IMR-90 (cell line): Measurements from ENCODE around the gene RCOR3. TPM values are rescaled to one million over a fixed set of nuclear protein-coding genes. Genes with fewer than 3 reads are reported as not detected.

Experiments used
- ATAC-seq: fragments of 200-7000 bp; cut with Tn5 transposase; 2 replicates; pipeline ENCODE4 v1.9.1; 2020; ENCODE audit warnings: low read depth, mild to moderate bottlenecking, moderate library complexity
- BruUV-seq: library from RNA; stranded (reverse); fragments of 400-500 nt; replicated peaks from 2 replicates; lab custom pipeline; 2021; lab: Mats Ljungman, UMichigan
- CTCF ChIA-PET: fragments of 300-600 bp; formaldehyde crosslinking; extraction: SDS; loops from one replicate; lab custom pipeline; 2021; ENCODE audit warnings: antibody characterized with exemption; lab: Yijun Ruan, JAX
- POLR2A ChIA-PET: fragments of 300-600 bp; sonication (Branson Sonifier 250); formaldehyde crosslinking; loops from one replicate; lab custom pipeline; 2022; ENCODE audit warnings: antibody characterized with exemption; ENCODE audit not compliant: unreplicated experiment; lab: Charles Lee
- DNase-seq: peaks from one replicate; pipeline ENCODE4 v3.0.0; 2013
- H2AFZ ChIP-seq: replicated peaks from 2 replicates; pipeline ENCODE3; 2013; ENCODE audit warnings: low read length, mild to moderate bottlenecking; ENCODE audit not compliant: poor library complexity
- H2AK5ac ChIP-seq: 2 replicates; pipeline ENCODE4 v1.6.1; 2013; ENCODE audit warnings: low read depth, low read length, inconsistent platforms
- H2AK9ac ChIP-seq: replicated peaks from 2 replicates; pipeline ENCODE3; 2013; ENCODE audit warnings: mild to moderate bottlenecking, low read depth, low read length, moderate library complexity; ENCODE audit not compliant: poor library complexity
- H2BK120ac ChIP-seq: 2 replicates; pipeline ENCODE4 v1.6.1; 2013; ENCODE audit warnings: low read depth, low read length, inconsistent platforms
- H2BK15ac ChIP-seq: 3 replicates; pipeline ENCODE4 v1.6.1; 2013; ENCODE audit warnings: low read depth, low read length, inconsistent platforms
- H2BK20ac ChIP-seq: 2 replicates; pipeline ENCODE4 v1.6.1; 2013; ENCODE audit warnings: low read depth, mild to moderate bottlenecking, inconsistent platforms, low read length, moderate library complexity
- H2BK5ac ChIP-seq: 2 replicates; pipeline ENCODE4 v1.6.1; 2013; ENCODE audit warnings: mild to moderate bottlenecking, low read depth, low read length, inconsistent platforms; ENCODE audit not compliant: poor library complexity, severe bottlenecking
- H3K14ac ChIP-seq: replicated peaks from 2 replicates; pipeline ENCODE4 v1.6.1; 2013; ENCODE audit warnings: low read depth, low read length, inconsistent platforms
- H3K18ac ChIP-seq: 2 replicates; pipeline ENCODE4 v1.6.1; 2013; ENCODE audit warnings: low read depth, low read length, control low read depth
- H3K23ac ChIP-seq: 2 replicates; pipeline ENCODE4 v1.6.1; 2013; ENCODE audit warnings: low read depth, low read length, inconsistent platforms
- H3K27ac ChIP-seq: 2 replicates; pipeline ENCODE4 v1.5.1; 2013; ENCODE audit warnings: mild to moderate bottlenecking, control low read depth, low read length; ENCODE audit not compliant: insufficient read depth
- H3K27me3 ChIP-seq: 2 replicates; pipeline ENCODE4 v1.6.1; 2013; ENCODE audit warnings: low read length; ENCODE audit not compliant: control insufficient read depth, insufficient read depth
- H3K36me3 ChIP-seq: 2 replicates; pipeline ENCODE4 v1.6.1; 2013; ENCODE audit warnings: low read length, mixed read lengths; ENCODE audit not compliant: control insufficient read depth, insufficient read depth
- H3K4ac ChIP-seq: 2 replicates; pipeline ENCODE4 v1.6.1; 2013; ENCODE audit warnings: low read depth, low read length, inconsistent platforms
- H3K4me1 ChIP-seq: 2 replicates; pipeline ENCODE4 v1.6.1; 2013; ENCODE audit warnings: low read length, mixed read lengths; ENCODE audit not compliant: control insufficient read depth, insufficient read depth
- H3K4me2 ChIP-seq: 2 replicates; pipeline ENCODE4 v1.6.1; 2013; ENCODE audit warnings: low read depth, mild to moderate bottlenecking, control low read depth, low read length, moderate library complexity
- H3K4me3 ChIP-seq: 2 replicates; pipeline ENCODE4 v1.5.1; 2013; ENCODE audit warnings: low read depth, mild to moderate bottlenecking, control low read depth, low read length, moderate library complexity; ENCODE audit not compliant: insufficient read depth
- H3K56ac ChIP-seq: 2 replicates; pipeline ENCODE4 v1.6.1; 2013; ENCODE audit warnings: low read length, inconsistent platforms; ENCODE audit not compliant: insufficient read depth; ENCODE audit errors: extremely low read depth
- H3K79me1 ChIP-seq, 2 experiments: 2 replicates each; pipeline ENCODE4 v1.6.1; 2013; ENCODE audit warnings: low read length in 2 of 2, inconsistent platforms in 1 of 2, low read depth in 1 of 2
- H3K9ac ChIP-seq: 2 replicates; pipeline ENCODE4 v1.6.1; 2013; ENCODE audit warnings: low read depth, low read length, control low read depth
- H3K9me1 ChIP-seq: 2 replicates; pipeline ENCODE4 v1.6.1; 2013; ENCODE audit warnings: low read length, inconsistent platforms; ENCODE audit not compliant: insufficient read depth
- H3K9me3 ChIP-seq: 2 replicates; pipeline ENCODE4 v1.6.1; 2013; ENCODE audit warnings: low read length; ENCODE audit not compliant: control insufficient read depth, insufficient read depth
- H4K20me1 ChIP-seq: 2 replicates; pipeline ENCODE4 v1.6.1; 2013; ENCODE audit warnings: low read length, inconsistent platforms; ENCODE audit not compliant: insufficient read depth
- H4K5ac ChIP-seq: 2 replicates; pipeline ENCODE4 v1.6.1; 2013; ENCODE audit warnings: mild to moderate bottlenecking, low read depth, low read length, control low read depth
- H4K8ac ChIP-seq, 2 experiments: 2 replicates each; pipeline ENCODE4 v1.6.1; 2013; ENCODE audit warnings: low read depth in 2 of 2, low read length in 2 of 2, control low read depth in 1 of 2, inconsistent platforms in 1 of 2
- H4K91ac ChIP-seq: 2 replicates; pipeline ENCODE4 v1.6.1; 2013; ENCODE audit warnings: low read depth, low read length, inconsistent platforms; ENCODE audit not compliant: insufficient read depth
- BHLHE40 ChIP-seq: fragments of 150-350 bp; IDR thresholded peaks from 2 replicates; pipeline ENCODE4 v1.6.1; 2016; ENCODE audit warnings: mild to moderate bottlenecking, low read depth, low read length
- CEBPB ChIP-seq: IDR thresholded peaks from 2 replicates; pipeline ENCODE4 v1.6.1; 2012; ENCODE audit warnings: low read depth, low read length, improper control_type of control experiment
- CHD1 ChIP-seq: IDR thresholded peaks from 2 replicates; pipeline ENCODE4 v1.6.1; 2012; ENCODE audit warnings: low read depth, low read length, improper control_type of control experiment
- MAZ ChIP-seq: IDR thresholded peaks from 2 replicates; pipeline ENCODE4 v1.6.1; 2012; ENCODE audit warnings: low read depth, mild to moderate bottlenecking, low read length, improper control_type of control experiment, moderate library complexity, borderline replicate concordance
- MXI1 ChIP-seq: IDR thresholded peaks from 2 replicates; pipeline ENCODE4 v1.6.1; 2012; ENCODE audit warnings: low read depth, mild to moderate bottlenecking, low read length, moderate library complexity, borderline replicate concordance
- NFE2L2 ChIP-seq: fragments of 150-350 bp; IDR thresholded peaks from 2 replicates; pipeline ENCODE4 v1.6.1; 2016; ENCODE audit warnings: low read depth, mild to moderate bottlenecking, low read length
- RAD21 ChIP-seq: IDR thresholded peaks from 2 replicates; pipeline ENCODE4 v1.6.1; 2012; ENCODE audit warnings: low read length, improper control_type of control experiment
- RFX5 ChIP-seq: IDR thresholded peaks from 2 replicates; pipeline ENCODE4 v1.8.0; 2012; ENCODE audit warnings: low read depth, mild to moderate bottlenecking, low read length, moderate library complexity
- SMC3 ChIP-seq: fragments of 150-350 bp; IDR thresholded peaks from 2 replicates; pipeline ENCODE4 v1.6.1; 2016; ENCODE audit warnings: low read depth, mild to moderate bottlenecking, antibody characterized with exemption, low read length, moderate library complexity
- WGBS, 2 experiments: methylation state at CpG; one replicate each; pipeline versions ENCODE4 v1.1.5 to v1.1.7; 2013; ENCODE audit warnings: missing lambda C conversion rate in 2 of 2; ENCODE audit not compliant: insufficient read length in 1 of 2; ENCODE audit errors: extremely low coverage in 2 of 2; 5-methylcytosine and 5-hydroxymethylcytosine counted together
- dilution Hi-C: fragments of 300-500 bp; cut with HindIII; formaldehyde crosslinking; loops from one replicate; pipeline ENCODE4 v1.14.3; 2018; ENCODE audit warnings: low sequenced_read_pairs; ENCODE audit not compliant: unreplicated experiment
- in situ Hi-C: fragments of 300-500 bp; cut with MboI; formaldehyde crosslinking; loops from 3 replicates; pipeline ENCODE4 v1.14.3; 2019; ENCODE audit warnings: low sequenced_read_pairs, inconsistent platforms, mixed read lengths
- intact Hi-C: fragments of 100-400 bp; cut with micrococcal nuclease; formaldehyde crosslinking; loops from 2 replicates; pipeline ENCODE4 v1.10.0; 2022
- polyA plus RNA-seq, 3 experiments: library from polyadenylated mRNA; depleted of rRNA; stranded (reverse); fragments of >200 nt; gene quantifications; 2 replicates each; pipeline ENCODE4 v1.2.3, GENCODE V29; 2012; ENCODE audit warnings: low replicate concordance in 1 of 3
- total RNA-seq: library from RNA; depleted of rRNA; stranded (reverse); fragments of >200 nt; gene quantifications from 2 replicates; pipeline ENCODE4 v1.2.3, GENCODE V29; 2012
- TF ChIP-seq, protein P1 (sequence below): conservative IDR thresholded peaks from 2 replicates; pipeline ENCODE4 v1.5.1; 2012; ENCODE audit warnings: mild to moderate bottlenecking, low read depth, low read length, improper control_type of control experiment
- TF ChIP-seq, protein P2 (sequence below): fragments of 150-350 bp; IDR thresholded peaks from 2 replicates; pipeline ENCODE4 v1.6.1; 2016; ENCODE audit warnings: low read depth, mild to moderate bottlenecking, low read length, moderate library complexity, borderline replicate concordance
- TF ChIP-seq, protein P3 (sequence below): fragments of 150-350 bp; IDR thresholded peaks from 2 replicates; pipeline ENCODE4 v1.6.1; 2017; ENCODE audit warnings: mild to moderate bottlenecking, antibody characterized with exemption, low read length, low read depth

The RCOR3 gene
- total and polyA plus RNA-seq, 2 of the 4 experiments (the other 2 are of a cell fraction) = 8.1 to 16.4 TPM

DNA sequence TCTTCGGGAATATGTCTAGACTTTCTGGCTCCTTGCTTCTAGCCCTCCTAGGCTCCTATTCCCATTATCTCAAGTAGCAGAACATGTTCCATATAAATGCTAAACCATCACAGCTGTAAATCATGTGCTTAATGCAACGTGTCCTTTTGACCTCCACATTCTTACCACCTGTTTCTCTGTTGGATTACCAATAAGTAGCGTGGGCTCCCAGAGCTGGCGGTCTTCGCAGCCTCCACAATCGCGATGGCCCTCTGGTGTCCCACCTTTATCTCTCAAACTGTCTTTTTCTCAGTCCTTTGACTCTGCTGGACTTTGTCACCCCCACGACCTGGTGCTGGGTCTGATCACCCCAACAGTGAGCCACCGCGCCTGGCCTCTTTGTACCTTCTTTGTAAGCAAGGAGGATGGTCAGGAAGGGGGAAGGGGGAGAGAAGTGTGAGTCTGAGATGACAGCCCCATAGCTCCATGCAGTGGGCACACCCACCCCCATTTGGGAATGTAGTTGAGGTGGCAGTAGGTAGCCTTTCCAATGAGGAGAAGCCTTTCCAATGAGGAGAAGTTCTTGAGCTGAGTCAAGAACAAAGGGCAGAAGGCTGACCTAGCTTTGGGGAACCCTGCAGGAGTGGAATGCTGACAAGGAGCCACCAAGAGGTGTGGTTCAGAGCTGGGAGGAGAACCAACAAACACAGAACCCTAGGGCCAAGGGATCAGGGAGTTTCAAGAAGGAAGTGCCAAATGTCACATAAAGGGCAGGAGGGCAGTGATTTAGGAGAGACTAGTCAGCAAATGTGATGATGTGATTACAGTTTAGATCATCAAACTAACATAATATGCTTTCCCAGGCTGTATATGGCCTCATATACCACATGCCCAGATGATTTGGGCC is 81.7 kb downstream of the RCOR3 start (continued):
- no peak for TF ChIP-seq SMC3

DNA sequence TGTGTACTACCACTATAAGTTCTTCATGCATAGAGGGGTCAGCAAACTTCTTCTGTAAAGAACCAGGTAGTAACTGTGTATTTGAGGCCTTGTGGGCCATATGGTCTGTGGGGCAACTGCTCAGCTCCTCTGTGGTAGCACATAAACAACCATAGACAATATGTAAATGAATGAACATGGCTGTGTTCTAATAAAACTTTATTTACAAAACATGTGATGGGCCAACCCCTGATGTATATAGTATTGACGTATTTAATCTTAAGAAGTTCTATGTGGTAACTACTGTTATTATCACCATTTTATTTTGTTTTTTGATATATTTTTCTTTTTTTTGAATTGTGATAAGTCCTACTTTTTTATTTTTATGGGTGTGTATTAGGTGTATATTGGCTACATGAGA is 82.8 kb downstream of the RCOR3 start:
- Histone ChIP-seq H3K4me3 (no peak overlapping the region), H3K14ac (no peak overlapping the region), H2BK5ac (no peak overlapping the region), H3K9ac (no peak overlapping the region), H2BK120ac (no peak overlapping the region), H4K20me1 (peaks cover 71% of the 10 kb centered on the region), H4K5ac (no peak overlapping the region), H3K18ac (no peak overlapping the region), H3K4ac (no peak overlapping the region), H4K8ac (no peak overlapping the region), H2BK20ac (no peak overlapping the region), H2AK9ac (no peak overlapping the region), H4K91ac (no peak overlapping the region), H3K9me1 (peaks cover 25% of the 10 kb centered on the region), H3K79me1 (peaks cover 41 to 67% of the 10 kb centered on the region in 2 experiments), H3K4me1 (peaks cover 5% of the 10 kb centered on the region; the same call in 1 of the 2 replicates), H2BK15ac (no peak overlapping the region), H3K56ac (no peak overlapping the region), H3K36me3 (0 out of 2 replicates have a peak, but pooled peaks cover under 1% of the 10 kb centered on the region), H3K4me2 (no peak overlapping the region), H3K23ac (no peak overlapping the region), H2AK5ac (no peak overlapping the region), H3K9me3 (no peaks in the 10 kb centered on the region), H3K27ac (no peak overlapping the region), H3K27me3 (no peaks in the 10 kb centered on the region), H2AFZ (no peak overlapping the region)
- no peak for DNase-seq
- ChIA-PET POLR2A (no interaction called here), CTCF (interaction anchor here (1.3 kb wide), 1 partner anchor 19 kb away, joined by 3 read pairs; no protein-coding TSS in a partner anchor)
- in situ Hi-C loops (no loop called here), intact Hi-C loops (no loop called here), dilution Hi-C loops (no loop called here)
- no peak for ATAC-seq
- WGBS, 2 experiments = no CpG with 5 or more reads among the region's 1 CpG
- BruUV-seq = no TSS peak
- TF ChIP-seq NFE2L2 (no peak), BHLHE40 (no peak), RFX5 (no peak), RAD21 (no peak), MAZ (no peak), CEBPB (no peak), CHD1 (no peak), MXI1 (no peak)
- TF ChIP-seq, protein P1, sequence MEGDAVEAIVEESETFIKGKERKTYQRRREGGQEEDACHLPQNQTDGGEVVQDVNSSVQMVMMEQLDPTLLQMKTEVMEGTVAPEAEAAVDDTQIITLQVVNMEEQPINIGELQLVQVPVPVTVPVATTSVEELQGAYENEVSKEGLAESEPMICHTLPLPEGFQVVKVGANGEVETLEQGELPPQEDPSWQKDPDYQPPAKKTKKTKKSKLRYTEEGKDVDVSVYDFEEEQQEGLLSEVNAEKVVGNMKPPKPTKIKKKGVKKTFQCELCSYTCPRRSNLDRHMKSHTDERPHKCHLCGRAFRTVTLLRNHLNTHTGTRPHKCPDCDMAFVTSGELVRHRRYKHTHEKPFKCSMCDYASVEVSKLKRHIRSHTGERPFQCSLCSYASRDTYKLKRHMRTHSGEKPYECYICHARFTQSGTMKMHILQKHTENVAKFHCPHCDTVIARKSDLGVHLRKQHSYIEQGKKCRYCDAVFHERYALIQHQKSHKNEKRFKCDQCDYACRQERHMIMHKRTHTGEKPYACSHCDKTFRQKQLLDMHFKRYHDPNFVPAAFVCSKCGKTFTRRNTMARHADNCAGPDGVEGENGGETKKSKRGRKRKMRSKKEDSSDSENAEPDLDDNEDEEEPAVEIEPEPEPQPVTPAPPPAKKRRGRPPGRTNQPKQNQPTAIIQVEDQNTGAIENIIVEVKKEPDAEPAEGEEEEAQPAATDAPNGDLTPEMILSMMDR = no peak
- TF ChIP-seq, protein P2, sequence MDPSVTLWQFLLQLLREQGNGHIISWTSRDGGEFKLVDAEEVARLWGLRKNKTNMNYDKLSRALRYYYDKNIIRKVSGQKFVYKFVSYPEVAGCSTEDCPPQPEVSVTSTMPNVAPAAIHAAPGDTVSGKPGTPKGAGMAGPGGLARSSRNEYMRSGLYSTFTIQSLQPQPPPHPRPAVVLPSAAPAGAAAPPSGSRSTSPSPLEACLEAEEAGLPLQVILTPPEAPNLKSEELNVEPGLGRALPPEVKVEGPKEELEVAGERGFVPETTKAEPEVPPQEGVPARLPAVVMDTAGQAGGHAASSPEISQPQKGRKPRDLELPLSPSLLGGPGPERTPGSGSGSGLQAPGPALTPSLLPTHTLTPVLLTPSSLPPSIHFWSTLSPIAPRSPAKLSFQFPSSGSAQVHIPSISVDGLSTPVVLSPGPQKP = no peak
- TF ChIP-seq, protein P3, sequence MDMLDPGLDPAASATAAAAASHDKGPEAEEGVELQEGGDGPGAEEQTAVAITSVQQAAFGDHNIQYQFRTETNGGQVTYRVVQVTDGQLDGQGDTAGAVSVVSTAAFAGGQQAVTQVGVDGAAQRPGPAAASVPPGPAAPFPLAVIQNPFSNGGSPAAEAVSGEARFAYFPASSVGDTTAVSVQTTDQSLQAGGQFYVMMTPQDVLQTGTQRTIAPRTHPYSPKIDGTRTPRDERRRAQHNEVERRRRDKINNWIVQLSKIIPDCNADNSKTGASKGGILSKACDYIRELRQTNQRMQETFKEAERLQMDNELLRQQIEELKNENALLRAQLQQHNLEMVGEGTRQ = no peak
